Esophagus muscularis mucosa (tissue), 4 donors: Measurements from ENCODE around the gene CMTM2.

Source experiments
- CTCF ChIP-seq, 3 experiments: fragments of 200-600 bp in 2 of 3; fragments of 450-650 bp in 1 of 3; sonication (generic) in 2 of 3; IDR thresholded peaks; one replicate each; pipeline ENCODE4 v1.5.1; 2017 to 2019; ENCODE audit warnings: antibody characterized with exemption in 3 of 3, mild to moderate bottlenecking in 2 of 3, moderate library complexity in 1 of 3
- EP300 ChIP-seq: sonication (generic); formaldehyde crosslinking; IDR thresholded peaks from one replicate; pipeline ENCODE4 v1.6.1; 2017; ENCODE audit warnings: antibody characterized with exemption
- POLR2A ChIP-seq: fragments of 450-650 bp; IDR thresholded peaks from one replicate; pipeline ENCODE4 v1.6.1; 2017; ENCODE audit warnings: antibody characterized with exemption, moderate library complexity, mild to moderate bottlenecking, low read depth
- POLR2AphosphoS5 ChIP-seq, 2 donors: sonication (generic); formaldehyde crosslinking; IDR thresholded peaks; one replicate each; pipeline ENCODE4 v1.6.1; 2017; ENCODE audit warnings: antibody characterized with exemption in 2 of 2

GRCh38 chr16:66575060-66575459 is 4.2 kb upstream of the CMTM2 start:
- TF ChIP-seq CTCF (IDR thresholded peaks at IDR 0.05) (no peak), POLR2A (no peak), POLR2AphosphoS5 (IDR thresholded peaks at IDR 0.05) (no peak), EP300 (no peak)
